Hepatocyte (in vitro differentiated cells): ENCODE measurements around the gene GALNT13.

Experiments
- CTCF ChIP-seq: fragments of 200-600 bp; sonication (generic); IDR thresholded peaks from 2 replicates; pipeline ENCODE4 v1.5.1; 2016; ENCODE audit warnings: antibody characterized with exemption, mild to moderate bottlenecking; ENCODE audit not compliant: poor library complexity
- EZH2 ChIP-seq: fragments of 200-600 bp; sonication (generic); IDR thresholded peaks from 2 replicates; pipeline ENCODE4 v1.6.1; 2016; ENCODE audit warnings: antibody characterized with exemption, mild to moderate bottlenecking, borderline replicate concordance
- EZH2phosphoT487 ChIP-seq: fragments of 200-600 bp; sonication (generic); IDR thresholded peaks from one replicate; pipeline ENCODE4 v1.6.1; 2018; ENCODE audit warnings: antibody characterized with exemption, mild to moderate bottlenecking, low read depth, moderate library complexity; ENCODE audit not compliant: unreplicated experiment, severe bottlenecking

GRCh38 chr2:153866595-153866994 lies 5.1 kb upstream of the GALNT13 start:
- TF ChIP-seq CTCF = no peak
- no peak for TF ChIP-seq EZH2
- TF ChIP-seq EZH2phosphoT487 = no peak
